Limb (tissue), 2 donors: Measurements from ENCODE around the gene MZB1.
"Not testable (repeated sequence)": the region's sequence is repeated elsewhere in the genome, so short reads cannot be mapped to it uniquely, and the experiment has no call there.

Source experiments
- DNase-seq, 2 donors: peaks; one replicate each; pipeline ENCODE4 v3.0.0-alpha.2; 2016; ENCODE audit errors: extremely low spot score in 2 of 2

The MZB1 gene

DNA sequence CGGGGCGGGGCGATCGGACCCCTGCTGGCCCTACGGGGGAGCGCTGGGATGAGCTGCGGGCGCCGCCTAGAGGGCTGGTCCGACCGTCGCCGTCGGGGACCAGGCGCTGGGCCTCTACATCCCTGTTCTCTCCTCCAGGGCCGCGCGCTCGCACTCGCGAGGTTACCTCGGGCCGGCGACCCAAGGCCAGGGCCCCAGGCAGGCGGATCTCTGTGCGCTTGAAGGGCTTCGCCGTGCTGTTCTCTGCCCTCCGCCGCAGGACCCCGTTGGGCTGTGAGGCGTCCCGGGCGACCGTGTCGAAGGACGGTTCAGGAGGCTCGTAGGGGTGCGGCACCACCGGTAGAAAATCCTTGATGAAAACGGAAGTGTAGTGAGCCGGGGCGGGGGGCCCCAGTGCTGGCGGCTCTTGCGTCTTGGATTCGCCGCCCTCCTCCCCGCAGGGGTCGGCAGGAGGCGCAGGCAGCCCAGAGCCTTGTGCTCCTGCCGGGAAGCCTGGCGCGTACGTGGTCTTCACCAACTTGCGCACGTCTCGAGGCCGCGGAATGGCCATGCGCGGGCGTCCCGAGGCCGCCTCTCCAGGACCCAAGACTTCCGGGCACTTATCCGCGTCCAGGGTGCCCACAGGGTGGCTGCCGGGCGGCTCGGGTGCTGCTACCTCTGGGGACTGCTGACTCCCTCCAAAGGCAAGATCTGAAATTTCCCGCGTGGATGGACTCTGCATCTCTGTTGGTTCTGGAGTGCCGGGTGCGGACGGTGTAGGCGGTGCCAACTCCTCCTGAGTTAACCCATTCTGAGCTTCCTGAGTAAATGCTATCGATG, 3.2 kb upstream of the MZB1 start:
- peak in 1 of 2 donors; percentile 79 for DNase-seq

GRCh38 chr5:139392324-139392677, 2.6 kb upstream of the MZB1 start:
- DNase-seq, result no peak

- DNase-seq, result no peak
These were observed 2.0 kb upstream of the MZB1 start for GRCh38 chr5:139391570-139392323.

GRCh38 chr5:139390639-139391569, 1.2 kb upstream of the MZB1 start:
- DNase-seq, result no peak

DNA sequence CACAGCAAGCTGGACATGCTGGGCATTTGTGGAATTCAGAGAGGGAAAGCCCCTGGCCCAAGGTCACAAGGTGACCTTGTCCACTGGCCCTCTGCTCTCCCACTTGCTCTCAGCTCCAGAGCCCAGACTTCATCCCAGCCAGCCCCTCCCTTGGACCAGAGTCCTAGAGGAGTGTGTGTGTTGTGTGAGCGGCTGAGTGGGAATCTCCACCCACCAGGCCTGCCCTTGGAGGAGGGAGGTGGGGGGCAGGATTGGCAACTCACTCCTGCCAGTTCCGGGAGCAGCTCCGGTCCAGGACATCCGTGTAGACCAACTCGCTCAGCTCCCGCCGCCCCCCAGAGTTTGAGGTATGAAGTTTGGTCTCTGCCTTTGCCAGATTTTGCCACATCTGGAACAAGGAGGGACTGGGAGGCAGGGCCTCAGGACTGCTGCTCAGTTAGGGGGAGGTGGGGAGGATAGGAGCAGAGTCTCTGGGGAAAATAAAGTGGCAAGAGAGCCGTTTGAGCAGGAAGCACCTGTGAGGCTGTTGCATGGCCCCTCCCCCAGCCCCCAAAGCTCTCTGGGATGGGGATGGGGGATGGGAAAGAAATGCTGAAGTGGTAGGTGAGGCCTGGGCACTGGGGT, 1.4 kb downstream of the MZB1 start:
- no peak for DNase-seq

DNA sequence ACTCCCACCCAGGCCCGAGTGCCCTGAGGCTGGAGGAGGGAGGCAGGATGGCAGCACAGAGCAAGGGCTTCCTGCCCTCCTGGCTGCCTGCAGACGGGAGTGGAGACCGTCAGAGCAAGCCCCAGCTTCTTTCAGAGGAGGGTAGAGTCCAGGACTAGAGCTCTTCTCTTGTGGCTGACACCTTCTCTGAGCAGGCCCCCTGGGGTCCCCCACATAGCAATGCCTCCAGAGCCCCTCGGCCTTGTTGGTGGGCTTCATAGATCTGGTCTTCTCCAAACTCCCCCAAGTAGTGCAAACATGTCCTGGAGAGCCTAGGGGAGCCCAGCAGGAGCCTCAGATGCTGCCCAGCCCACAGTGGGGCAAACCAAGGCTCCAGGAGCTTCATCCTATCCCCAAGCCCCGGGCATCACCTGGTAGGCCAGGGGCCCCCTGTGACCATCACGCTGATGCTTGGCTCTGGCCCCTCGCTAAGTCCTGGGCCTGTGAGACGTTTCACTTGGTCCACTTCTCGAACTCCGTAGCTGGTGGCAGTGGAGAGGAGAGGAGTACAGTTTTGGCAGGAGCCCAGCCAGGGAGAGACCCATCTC, 2.0 kb downstream of the MZB1 start:
- no peak for DNase-seq

DNA sequence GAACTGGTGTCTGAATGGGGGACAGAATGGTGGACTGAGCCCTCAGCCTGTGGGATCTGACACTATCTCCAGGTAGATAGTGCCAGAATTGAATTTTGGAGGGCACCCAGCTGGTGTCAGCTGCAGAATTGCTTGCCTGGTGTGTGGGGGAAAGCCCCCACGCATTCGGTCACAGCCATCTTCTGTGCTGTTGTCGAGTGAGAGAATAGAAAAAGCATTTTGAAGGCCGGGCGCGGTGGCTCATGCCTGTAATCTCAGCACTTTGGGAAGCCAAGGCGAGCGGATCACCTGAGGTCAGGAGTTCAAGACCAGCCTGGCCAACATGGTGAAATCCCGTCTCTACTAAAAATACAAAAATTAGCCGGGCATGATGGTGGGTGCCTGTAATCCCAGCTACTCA, 2.8 kb downstream of the MZB1 start:
- not testable (repeated sequence) for DNase-seq

DNA sequence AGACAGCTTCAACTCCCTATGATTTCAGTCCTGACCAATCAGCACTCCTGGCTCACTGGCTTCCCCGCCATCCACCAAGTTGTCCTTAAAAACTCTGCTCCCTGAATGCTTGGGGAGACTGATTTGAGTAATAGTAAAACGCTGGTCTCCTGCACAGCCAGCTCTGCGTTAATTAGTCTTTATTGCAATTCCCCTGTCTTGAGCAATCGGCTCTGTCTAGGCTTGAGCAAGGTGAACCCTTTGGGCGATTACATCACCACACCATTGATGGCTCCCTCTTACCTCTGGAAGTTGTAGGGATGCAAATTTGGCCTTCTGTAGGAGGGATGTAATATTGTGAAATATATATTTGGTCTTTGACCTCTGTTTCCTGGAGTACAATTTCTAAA, 3.7 kb downstream of the MZB1 start:
- DNase-seq, result no peak

DNA sequence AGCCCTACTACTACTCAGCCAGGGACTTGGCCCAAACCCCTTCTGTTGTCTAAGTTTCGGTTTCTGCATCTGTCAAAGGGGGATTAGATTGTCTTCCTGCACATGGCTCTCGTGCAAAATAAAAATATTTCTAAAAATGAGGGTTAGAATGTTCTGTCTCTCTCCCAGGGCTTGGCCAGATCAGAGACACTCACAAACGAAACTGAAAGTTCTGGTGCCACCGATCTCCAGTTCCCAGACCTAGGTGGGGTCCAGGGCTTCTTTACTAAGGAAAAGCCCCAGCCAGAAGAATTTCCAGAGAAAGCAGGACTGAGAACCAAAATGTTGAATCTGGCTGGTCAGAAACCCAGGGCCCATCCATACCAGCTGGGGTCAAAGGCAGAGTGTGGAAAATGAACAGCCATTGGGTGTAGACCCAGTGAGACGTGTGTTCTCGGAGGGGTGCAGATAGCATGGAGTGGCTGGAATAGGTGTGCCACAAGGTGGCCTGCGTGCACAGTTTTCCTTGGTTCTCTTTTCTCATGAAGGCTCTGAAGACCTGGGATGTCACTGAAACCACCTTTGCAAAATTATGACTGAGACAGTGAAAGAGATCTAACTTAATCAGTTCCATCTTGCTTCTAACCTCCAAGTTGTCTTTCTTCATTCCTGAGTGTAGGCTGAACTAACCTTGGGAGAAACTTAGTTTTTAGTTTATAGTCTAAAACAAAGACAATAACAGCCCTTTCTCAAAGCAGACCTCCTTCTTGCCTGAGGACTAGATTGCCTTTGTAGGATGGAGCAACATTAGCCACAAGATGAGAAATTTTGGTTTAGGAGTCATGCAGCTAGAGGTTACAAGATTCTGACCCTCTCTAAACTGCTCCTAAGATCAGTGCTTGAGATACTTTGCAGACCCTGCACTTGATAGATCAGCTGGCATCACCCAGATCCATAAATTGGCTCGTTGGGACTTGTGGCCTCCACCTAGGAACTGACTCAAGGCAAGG, 4.4 kb downstream of the MZB1 start:
- DNase-seq, result no peak

- no peak for DNase-seq
These were observed 5.1 kb downstream of the MZB1 start for GRCh38 chr5:139384591-139385051.

DNA sequence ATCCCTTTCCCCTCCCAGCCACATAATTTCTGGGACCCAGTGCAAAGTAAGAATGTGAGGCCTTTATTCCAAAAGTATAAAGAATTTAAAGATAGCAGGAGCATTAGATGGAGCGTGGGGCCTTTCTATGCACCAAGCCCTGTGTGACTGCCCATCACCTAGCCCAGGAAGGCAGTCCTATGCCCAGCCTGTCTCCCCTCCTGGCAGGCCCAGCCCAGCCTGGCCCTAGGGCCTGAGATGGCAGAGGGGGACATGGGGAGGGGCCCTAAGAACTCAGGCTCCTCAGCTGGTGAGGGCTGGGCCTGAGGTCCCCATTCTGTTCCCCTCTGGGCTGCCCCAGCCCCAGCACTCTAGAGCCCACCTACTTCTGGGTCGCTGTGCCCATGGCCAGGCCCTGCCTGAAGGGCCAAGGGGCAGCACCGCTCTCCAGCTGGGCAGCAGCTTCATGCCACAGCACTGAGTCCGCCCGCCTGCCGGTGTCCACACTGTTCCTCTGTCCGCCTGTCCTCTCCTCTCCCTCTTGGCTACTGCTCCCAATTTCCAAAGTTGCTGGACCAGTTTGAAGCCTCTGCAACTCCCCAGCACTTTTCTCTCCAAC, 5.6 kb downstream of the MZB1 start:
- DNase-seq, result no peak

- DNase-seq, result no peak
These were observed 6.3 kb downstream of the MZB1 start, which contains the start of gene SLC23A1 for GRCh38 chr5:139383275-139383992. Gene SLC23A1 (minus strand): TSS chr5:139383297. CDS start chr5:139383253, 44 bp downstream.

DNA sequence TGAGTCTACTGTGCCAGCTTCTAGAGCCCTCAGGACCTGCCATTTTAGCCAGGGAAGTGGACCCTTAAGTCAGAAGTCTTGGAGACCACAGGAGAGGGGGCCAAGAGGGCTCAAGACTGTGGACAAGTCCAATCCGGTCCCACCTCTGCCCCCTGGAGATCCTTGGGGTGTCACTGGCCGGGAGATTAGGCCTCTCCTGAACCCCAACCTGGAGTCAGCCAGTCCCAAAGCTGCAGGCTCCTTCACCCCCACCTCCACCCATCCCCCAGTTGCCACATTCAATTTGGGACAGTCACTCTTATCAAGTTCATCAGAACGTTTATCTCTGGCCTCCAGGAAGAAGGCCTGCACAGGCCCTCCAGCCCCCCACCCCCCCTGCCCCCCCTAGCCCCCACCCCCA, 6.9 kb downstream of the MZB1 start:
- DNase-seq, result no peak

- DNase-seq, result no peak
These were observed 7.6 kb downstream of the MZB1 start for GRCh38 chr5:139381837-139382761.

- DNase-seq, result no peak
These were observed 9.9 kb downstream of the MZB1 start for GRCh38 chr5:139379626-139380449.

DNA sequence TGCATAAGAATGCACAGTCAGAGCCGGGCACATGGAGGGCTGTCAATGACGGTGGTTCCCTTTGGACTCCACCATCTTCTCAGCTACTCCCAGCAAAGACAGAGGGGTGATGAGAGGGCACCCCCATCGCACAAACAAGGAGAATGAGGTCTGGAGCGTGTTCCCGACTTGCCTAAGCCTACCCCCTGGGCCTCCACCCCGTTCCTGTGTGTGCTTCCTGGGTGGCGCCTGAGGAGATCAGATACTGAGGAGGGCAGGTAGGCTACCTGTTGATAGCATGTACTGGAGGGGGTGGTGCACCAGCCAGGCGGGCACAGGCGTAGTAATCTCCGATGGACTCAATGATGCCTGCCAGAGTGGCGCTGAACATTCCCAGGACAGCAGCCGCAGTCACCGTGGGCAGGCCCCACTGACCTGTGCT, 10.8 kb downstream of the MZB1 start:
- no peak for DNase-seq
